Right renal cortex interstitium (tissue), 3 donors: ENCODE data around the gene SENP8. TPM values are rescaled to one million over a fixed set of nuclear protein-coding genes. Genes with fewer than 3 reads are reported as not detected.

Source experiments
- DNase-seq, 3 donors: peaks; one replicate each; pipeline ENCODE4 v3.0.0-alpha.2; 2013; ENCODE audit warnings: low read depth in 3 of 3, low spot score in 2 of 3
- polyA plus RNA-seq, 3 donors: library from polyadenylated mRNA; unstranded; fragments of 120-200 nt; gene quantifications; one replicate each; pipeline ENCODE4 v1.2.1, GENCODE V29; 2013; ENCODE audit not compliant: insufficient read length in 3 of 3

The SENP8 gene
- polyA plus RNA-seq, 3 donors, result 7.6 to 8.0 (median 7.9) TPM

GRCh38 chr15:72173864-72174550 is 55.8 kb downstream of the SENP8 start:
- no peak for DNase-seq

- no peak for DNase-seq
Observed at GRCh38 chr15:72174551-72175165, 56.5 kb downstream of the SENP8 start.

DNA sequence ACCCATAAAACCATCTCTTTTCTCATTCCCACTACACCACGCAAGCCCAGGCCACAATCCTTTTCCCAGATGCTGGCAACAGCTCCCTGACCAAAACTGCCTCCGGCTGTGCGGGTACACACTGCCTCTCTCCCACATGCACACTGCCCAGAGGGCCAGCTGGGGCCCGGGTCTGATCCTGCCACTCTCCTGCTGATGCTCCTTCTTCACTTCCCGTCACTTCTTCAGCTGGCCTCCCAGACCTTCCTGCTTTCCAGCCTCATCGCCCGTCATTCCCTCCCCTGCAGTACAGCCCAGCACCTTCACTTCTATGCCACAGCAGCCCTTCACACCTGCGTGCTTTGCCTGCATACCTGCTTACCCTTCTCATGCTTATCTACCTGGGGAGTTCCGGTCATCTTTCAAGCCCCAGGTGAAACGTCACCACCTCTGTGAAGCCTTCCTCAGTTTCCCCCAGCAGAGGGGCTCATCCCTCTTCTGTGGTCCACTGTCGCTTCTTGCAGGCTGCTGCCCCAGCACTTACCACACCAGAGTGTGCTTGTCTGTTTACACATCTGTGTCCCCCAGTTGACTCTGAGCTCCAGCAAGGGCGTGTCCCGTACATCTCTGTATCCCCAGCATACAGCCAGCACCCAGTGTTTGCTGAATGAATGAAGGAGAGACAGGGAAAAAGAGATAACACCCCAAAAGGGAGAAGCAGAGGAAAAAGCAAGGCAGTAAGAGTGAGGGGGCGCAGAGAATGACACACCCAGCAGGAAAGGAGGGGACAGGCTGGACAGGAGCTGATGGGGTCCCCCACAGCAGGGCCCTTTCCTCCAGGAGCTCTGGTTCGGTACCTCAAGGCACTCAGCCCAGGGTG is 57.2 kb downstream of the SENP8 start:
- no peak for DNase-seq

- no peak for DNase-seq
Observed at GRCh38 chr15:72176159-72176558, 58.0 kb downstream of the SENP8 start.

- DNase-seq, result no peak
Observed at GRCh38 chr15:72176743-72177142, 58.5 kb downstream of the SENP8 start.

DNA sequence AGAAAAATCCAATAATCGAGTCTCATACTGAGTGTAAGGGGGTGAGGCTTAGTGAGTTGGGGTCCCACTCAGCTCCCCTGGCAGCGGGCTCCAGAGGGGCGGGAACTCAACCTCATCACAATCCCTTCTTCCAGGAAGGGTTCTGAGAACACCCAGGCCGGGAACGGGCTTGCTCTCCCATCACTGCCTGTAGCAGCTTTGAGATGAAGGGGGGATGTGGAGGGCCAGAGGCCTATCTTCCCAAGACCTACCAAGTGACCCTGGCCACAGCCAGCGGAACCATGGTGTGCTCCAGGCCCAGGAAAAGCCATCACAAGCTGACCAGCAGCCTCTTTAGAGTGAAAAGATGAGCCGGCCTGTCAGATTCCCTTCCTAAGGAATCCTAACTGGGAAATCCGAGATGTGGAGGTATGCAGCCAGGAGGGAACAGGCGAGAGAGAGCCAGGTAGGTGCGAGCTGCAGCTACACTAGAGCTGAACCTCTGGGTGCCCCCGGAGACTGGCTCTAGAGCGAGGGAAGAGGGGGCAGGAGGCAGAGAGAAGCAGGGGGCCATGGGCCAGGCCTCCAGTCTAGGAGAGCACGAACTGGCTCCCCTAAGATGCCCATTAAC is 60.9 kb downstream of the SENP8 start:
- DNase-seq, result no peak

DNA sequence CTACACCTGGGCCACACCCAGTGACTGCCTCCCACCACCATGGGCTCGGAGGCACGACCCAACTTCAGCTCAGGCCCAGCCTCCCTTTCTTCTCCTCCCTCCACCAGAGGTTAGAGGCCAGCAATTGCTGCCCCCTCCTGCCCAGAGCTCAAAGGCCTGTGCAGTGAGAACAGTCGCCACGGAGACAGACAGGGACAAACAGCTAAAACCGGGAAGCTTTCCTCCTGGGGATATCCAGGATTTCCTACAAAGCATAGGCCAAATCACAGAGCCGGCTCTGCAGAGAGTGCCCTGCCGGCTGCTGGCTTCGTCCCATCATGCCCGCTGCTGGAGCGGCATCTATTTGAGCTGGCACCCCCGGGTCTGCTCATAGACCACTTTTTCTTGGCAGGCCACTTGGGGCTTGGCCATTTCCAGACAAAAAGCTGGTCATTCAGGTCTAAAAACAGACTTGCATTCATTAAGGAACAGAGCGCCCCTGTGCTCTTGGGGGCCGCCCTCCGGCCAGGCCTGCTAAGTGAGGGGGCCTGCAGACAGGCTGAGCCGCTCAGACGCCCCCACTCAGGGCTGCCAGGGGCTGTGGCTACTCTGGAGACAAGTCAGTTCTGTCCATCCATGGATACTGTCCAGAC is 61.9 kb downstream of the SENP8 start:
- DNase-seq, result no peak

DNA sequence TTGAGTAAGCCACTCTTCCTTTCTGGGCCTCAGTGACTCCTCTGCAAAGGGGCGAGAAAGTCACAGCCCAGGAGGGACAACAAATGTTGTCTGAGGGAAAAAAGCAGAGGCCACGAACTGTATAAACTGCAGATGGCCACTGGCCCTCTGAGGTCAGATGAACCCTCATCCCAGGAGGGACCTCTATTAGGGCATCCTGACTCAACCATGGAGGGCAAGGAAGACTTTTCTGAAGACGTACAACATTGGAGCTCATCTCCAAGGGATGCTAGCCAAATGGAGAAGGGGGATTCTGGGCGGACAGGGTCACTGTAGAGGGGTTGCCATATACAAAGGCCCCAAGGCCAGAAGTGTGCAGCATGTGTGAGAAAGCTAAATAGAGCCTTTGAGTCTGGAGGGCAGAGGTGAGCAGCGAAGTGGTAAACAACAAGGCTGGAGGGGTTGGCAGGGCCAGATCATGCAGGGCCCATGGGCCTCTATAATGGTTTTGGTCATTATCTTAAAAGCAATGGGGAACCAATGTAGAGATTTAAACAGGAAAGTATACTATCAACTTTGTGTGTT is 62.6 kb downstream of the SENP8 start:
- DNase-seq, result no peak

DNA sequence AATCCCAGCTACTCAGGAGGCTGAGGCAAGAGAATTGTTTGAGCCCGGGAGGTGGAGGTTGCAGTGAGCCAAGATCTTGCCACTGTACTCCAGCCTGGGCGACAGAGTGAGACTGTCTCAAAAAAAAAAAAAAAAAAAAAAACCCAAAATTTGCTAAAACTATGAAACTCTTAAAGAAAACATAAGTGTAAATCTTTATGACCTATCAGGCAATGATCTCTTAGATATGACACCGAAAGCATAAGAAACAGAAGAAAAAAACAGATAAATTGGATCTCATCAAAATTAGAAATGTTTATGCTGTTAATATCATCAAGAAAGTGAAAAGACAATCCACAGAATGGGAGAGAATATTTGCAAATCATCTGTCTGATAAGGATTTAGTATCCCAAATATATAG is 64.0 kb downstream of the SENP8 start:
- DNase-seq, result no peak

DNA sequence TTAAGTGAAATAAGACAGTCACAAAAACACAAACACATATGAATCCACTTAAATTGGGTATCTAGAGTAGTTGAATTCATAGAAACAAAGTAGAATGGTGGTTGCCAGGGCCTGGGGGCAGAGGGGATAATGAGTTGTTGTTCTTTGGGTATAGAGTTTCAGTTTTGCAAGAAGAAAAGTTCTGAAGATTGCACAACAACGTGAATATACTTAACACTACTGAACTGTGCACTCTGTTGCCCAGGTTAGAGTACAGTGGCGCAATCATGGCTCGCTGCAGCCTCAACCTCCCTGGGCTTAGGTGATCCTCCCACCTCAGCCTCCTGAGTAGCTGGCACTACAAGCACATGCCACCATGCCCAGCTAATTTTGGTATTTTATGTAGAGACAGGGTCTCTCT is 64.5 kb downstream of the SENP8 start:
- DNase-seq, result no peak

DNA sequence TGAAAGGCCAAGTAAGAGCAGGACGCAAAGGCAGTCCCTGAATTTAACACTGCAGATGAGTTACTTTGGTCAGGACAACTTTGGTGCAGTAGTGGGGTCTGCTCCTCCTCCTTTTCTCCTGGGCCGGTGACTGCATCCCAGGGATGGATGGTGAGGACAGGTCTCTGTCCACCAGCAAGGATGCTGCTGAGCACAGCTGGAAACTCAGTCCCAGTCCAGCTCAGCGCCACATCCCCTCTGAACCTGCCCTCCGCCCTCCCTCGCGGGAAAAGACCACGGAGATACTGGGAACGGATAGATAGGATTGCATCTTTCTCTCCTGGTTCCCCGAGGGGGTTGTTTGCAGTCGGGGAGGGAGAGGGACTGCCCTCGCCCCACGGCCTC is 65.6 kb downstream of the SENP8 start:
- no peak for DNase-seq

GRCh38 chr15:72184165-72184811 is 66.1 kb downstream of the SENP8 start:
- no peak for DNase-seq

DNA sequence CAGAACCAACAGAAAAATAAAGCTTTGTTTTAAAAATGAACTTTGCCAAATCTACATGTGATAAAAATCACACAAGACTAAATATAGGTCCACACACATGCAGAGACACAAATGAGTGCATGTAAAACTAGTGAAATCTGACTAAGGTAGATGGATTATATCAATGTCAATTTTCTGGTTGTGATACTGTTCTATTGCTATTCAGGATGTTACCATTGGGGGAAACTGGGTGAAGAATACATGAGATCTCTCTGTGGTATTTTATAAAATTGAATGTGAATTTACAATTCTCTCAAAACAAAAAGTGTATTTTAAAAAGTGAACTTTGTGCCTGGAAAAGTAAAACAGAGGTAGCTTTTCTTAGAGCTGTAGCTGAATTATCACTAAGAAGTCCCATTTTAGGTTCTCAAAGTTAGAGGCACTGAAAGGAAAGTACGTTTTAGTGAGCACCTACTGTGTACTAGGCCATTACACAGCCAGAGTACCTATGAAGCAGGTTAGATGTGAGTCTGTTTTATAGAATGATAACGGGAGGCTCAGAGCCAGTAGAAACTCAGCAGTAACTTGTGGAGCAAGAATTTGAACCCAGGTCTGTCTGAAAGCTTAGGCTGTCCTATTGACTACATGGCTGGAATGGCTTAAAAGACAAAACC is 71.2 kb downstream of the SENP8 start:
- no peak for DNase-seq

- no peak for DNase-seq
Observed at GRCh38 chr15:72192416-72192815, 74.2 kb downstream of the SENP8 start.

Other genes with a start within 250 kb of the SENP8 start
- 10 to 100 TPM; 33.3 to 37.7 (median 36.2) TPM for gene MYO9A, start 253 bp upstream of the SENP8 start, polyA plus RNA-seq
- 1 to 10 TPM; 4.6 to 7.8 (median 6.4) TPM for gene GRAMD2A, start 79.4 kb downstream of the SENP8 start, polyA plus RNA-seq
- gene PKM, start 112.8 kb downstream of the SENP8 start, polyA plus RNA-seq, result 100 to 1,000 TPM; 681 to 786 (median 709) TPM
- 10 to 100 TPM; 82.1 to 91.9 (median 88.9) TPM for gene PARP6, start 154.2 kb downstream of the SENP8 start, polyA plus RNA-seq
- gene CELF6, start 201.8 kb downstream of the SENP8 start, polyA plus RNA-seq, result 1 to 10 TPM; 2.7 to 3.3 (median 3.0) TPM